ENCODE results near the gene FUT6.

Gene FUT6

GRCh38 chr19:5867201-5868136 is 28.0 kb upstream of the FUT6 start:
- no peak for DNase-seq (ENCODE audit: extremely low read depth, insufficient read length)
- H3K4me3 ChIP-seq (replicated peaks; ENCODE audit: low read depth, low read length): no peak overlapping the region
- H3K27me3 ChIP-seq (replicated peaks; ENCODE audit: control insufficient read depth, insufficient read depth, low read length): no peaks in the 10 kb centered on the region
- no peaks in the 10 kb centered on the region for H3K36me3 ChIP-seq (ENCODE audit: control insufficient read depth, insufficient read depth, low read length)
- TF ChIP-seq, protein P1, sequence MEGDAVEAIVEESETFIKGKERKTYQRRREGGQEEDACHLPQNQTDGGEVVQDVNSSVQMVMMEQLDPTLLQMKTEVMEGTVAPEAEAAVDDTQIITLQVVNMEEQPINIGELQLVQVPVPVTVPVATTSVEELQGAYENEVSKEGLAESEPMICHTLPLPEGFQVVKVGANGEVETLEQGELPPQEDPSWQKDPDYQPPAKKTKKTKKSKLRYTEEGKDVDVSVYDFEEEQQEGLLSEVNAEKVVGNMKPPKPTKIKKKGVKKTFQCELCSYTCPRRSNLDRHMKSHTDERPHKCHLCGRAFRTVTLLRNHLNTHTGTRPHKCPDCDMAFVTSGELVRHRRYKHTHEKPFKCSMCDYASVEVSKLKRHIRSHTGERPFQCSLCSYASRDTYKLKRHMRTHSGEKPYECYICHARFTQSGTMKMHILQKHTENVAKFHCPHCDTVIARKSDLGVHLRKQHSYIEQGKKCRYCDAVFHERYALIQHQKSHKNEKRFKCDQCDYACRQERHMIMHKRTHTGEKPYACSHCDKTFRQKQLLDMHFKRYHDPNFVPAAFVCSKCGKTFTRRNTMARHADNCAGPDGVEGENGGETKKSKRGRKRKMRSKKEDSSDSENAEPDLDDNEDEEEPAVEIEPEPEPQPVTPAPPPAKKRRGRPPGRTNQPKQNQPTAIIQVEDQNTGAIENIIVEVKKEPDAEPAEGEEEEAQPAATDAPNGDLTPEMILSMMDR (IDR thresholded peaks at IDR 0.05; ENCODE audit: insufficient read depth, low read length, poor library complexity, severe bottlenecking): no peak

DNA sequence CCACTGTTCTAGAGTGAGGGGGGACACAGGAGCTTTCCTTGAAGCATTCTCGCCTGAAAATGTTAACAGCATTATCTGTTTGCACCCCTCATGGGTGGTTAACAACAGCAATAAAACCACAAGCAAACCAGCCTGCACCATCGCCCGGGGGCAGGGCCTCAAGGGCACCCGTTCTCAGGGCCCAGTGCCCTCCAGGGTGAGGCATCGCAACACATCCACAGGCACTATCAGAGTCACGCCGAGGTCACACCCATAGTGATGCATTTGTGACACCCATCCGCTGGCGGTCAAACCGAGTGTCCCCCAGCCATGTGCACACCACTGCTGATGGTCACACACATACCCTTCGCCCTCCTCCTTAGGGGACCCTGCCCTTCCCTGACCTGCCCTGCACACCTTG is 26.3 kb upstream of the FUT6 start:
- H3K36me3 ChIP-seq (ENCODE audit: control insufficient read depth, insufficient read depth, low read length): no peaks in the 10 kb centered on the region
- peaks cover 2% of the 10 kb centered on the region; the same call in 1 of the 2 replicates for H3K27me3 ChIP-seq (replicated peaks; ENCODE audit: control insufficient read depth, insufficient read depth, low read length)
- no peak for DNase-seq (ENCODE audit: extremely low read depth, insufficient read length)
- no peak overlapping the region for H3K4me3 ChIP-seq (replicated peaks; ENCODE audit: low read depth, low read length)
- TF ChIP-seq, protein P1 (IDR thresholded peaks at IDR 0.05; ENCODE audit: insufficient read depth, low read length, poor library complexity, severe bottlenecking): no peak

DNA sequence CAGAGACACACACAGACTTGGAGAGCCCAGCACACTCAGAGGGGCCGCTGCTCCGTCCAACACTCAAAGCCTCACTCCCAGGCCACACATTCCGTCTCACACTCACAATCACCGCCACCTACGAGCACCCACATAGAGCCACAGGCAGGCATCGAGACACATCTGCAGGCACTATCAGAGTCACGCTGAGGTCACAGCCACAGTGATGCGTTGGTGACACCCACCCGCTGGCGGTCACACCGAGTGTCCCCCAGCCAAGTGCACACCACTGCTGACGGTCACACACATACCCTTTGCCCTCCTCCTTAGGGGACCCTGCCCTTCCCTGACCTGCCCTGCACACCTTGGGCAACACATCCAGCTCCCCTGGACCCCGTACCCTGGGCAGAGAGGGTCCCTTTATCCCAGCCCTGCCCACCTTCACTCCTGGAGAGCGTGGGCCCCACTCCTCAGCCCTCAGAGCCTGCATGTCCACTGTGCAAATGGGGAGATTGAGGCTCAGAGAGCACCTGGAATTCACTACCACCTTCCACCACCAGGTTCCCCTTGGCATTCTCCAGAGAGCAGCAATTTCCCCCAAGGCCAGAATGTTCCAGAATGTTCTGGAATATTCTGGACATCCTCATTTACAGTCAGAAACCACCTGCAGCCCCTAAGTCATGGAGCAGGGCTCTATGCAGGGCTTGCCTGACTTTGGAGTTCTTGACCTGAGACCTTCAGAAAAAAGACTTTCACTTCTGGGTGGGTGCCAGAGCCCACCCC is 25.4 kb upstream of the FUT6 start:
- Histone ChIP-seq H3K36me3 (ENCODE audit: control insufficient read depth, insufficient read depth, low read length) (no peaks in the 10 kb centered on the region), H3K27me3 (replicated peaks; ENCODE audit: control insufficient read depth, insufficient read depth, low read length) (peaks cover 2% of the 10 kb centered on the region; the same call in 1 of the 2 replicates), H3K4me3 (replicated peaks; ENCODE audit: low read depth, low read length) (no peak overlapping the region)
- TF ChIP-seq, protein P1 (IDR thresholded peaks at IDR 0.05; ENCODE audit: insufficient read depth, low read length, poor library complexity, severe bottlenecking): no peak
- no peak for DNase-seq (ENCODE audit: extremely low read depth, insufficient read length)

DNA sequence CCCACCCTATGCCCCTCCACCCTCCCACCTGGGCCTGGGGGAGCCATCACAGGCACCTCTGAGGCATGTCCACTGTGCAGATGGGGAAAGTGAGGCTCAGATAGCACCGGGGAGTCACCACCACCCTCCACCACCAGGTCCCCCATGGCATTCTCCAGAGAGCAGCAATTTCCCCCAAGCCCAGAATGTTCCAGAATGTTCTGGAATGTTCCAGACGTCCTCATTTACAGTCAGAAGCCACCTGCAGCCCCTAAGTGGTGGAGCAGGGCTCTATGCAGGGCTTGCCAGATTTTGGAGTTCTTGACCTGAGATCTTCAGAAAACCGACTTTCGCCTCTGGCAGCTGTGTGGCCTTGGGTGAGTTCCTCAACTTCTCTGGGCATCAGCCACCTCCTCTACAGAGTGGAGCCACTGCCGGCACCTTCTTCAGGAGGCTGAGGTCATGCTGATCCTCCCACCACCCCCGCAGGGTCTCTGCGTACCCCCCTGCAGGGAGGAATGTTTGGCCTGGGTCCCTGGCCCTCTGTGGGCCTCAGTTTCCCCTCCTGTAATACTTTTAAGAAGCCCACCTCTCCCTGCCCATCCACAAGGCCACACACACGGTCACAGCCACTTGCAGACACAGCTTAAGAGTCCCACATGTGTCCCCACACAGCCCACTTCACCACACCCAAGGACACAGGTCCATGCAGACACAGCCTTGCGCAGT is 24.7 kb upstream of the FUT6 start:
- Histone ChIP-seq H3K27me3 (replicated peaks; ENCODE audit: control insufficient read depth, insufficient read depth, low read length) (peaks cover 2% of the 10 kb centered on the region; the same call in 1 of the 2 replicates), H3K36me3 (ENCODE audit: control insufficient read depth, insufficient read depth, low read length) (no peaks in the 10 kb centered on the region), H3K4me3 (replicated peaks; ENCODE audit: low read depth, low read length) (no peak overlapping the region)
- TF ChIP-seq, protein P1 (IDR thresholded peaks at IDR 0.05; ENCODE audit: insufficient read depth, low read length, poor library complexity, severe bottlenecking): no peak
- DNase-seq (ENCODE audit: extremely low read depth, insufficient read length): no peak

DNA sequence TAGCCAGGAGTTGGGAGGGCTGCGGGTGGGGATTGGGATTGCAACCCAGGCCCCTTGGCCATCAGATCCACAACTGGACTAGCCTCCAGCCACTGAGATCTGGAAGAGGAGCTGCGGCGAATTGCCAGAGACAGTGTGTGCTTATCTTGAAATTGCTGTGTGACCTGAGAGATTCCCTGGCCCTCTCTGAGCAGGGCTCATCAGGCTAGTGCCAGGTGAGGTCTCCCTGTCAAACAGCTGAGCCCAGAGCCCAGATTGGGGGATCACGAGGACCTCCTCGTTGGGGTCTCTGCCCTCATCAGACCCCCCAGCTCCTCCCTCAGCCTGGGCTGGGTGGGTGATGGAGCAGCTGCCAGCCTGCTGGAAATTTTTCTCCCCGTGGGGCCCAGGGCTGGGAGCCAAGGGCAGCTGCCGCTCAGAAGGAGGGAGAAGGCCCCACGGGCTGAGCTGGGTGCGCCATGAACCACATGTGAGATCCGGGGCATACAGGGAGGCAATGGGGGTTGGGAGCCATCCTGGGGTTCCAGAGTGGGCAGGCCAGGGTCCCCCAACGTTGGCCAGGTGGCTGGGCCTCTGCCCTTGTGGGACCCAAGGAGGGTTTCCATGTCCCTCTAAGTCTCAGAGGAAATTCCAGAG is 23.6 kb upstream of the FUT6 start:
- DNase-seq (ENCODE audit: extremely low read depth, insufficient read length): no peak
- TF ChIP-seq, protein P1 (IDR thresholded peaks at IDR 0.05; ENCODE audit: insufficient read depth, low read length, poor library complexity, severe bottlenecking): no peak
- Histone ChIP-seq H3K36me3 (ENCODE audit: control insufficient read depth, insufficient read depth, low read length) (no peaks in the 10 kb centered on the region), H3K27me3 (replicated peaks; ENCODE audit: control insufficient read depth, insufficient read depth, low read length) (peaks cover 2% of the 10 kb centered on the region; the same call in 1 of the 2 replicates), H3K4me3 (replicated peaks; ENCODE audit: low read depth, low read length) (no peak overlapping the region)
